HL-60 (cell line): Measurements from ENCODE around the gene UFC1.

Source experiments
- CTCF ChIP-seq: IDR thresholded peaks from one replicate; pipeline ENCODE4 v1.5.1; 2011; ENCODE audit warnings: low read length, control low read depth, inconsistent platforms; ENCODE audit not compliant: insufficient read depth
- REST ChIP-seq: IDR thresholded peaks from 2 replicates; pipeline ENCODE4 v1.6.1; 2012; ENCODE audit warnings: low read depth; ENCODE audit not compliant: insufficient replicate concordance

GRCh38 chr1:161138431-161138830 is 15.3 kb upstream of the UFC1 start:
- TF ChIP-seq CTCF (no peak), REST (no peak)
